Measurements from ENCODE around the gene RAC2.
"Not testable (repeated sequence)": the region's sequence is repeated elsewhere in the genome, so short reads cannot be mapped to it uniquely, and the experiment has no call there.

Gene RAC2

GRCh38 chr22:37233371-37233750 is 10.7 kb downstream of the RAC2 start:
- DNase-seq: not testable (repeated sequence)

- no peak for DNase-seq
Measured at GRCh38 chr22:37232140-37232998, 11.7 kb downstream of the RAC2 start.

GRCh38 chr22:37231406-37232139 is 12.5 kb downstream of the RAC2 start:
- DNase-seq: no peak

- DNase-seq: no peak
Measured at GRCh38 chr22:37230673-37231405, 13.2 kb downstream of the RAC2 start.

- no peak for DNase-seq
Measured at GRCh38 chr22:37229805-37230672, 14.0 kb downstream of the RAC2 start.

- DNase-seq: no peak
Measured at GRCh38 chr22:37229012-37229804, 14.9 kb downstream of the RAC2 start.

- DNase-seq: no peak
Measured at GRCh38 chr22:37228106-37229011, 15.7 kb downstream of the RAC2 start.

GRCh38 chr22:37226514-37226913 is 17.6 kb downstream of the RAC2 start:
- no peak for DNase-seq

GRCh38 chr22:37226087-37226486 is 18.0 kb downstream of the RAC2 start:
- DNase-seq: no peak

- no peak for DNase-seq
Measured at GRCh38 chr22:37225481-37225880, 18.6 kb downstream of the RAC2 start.

GRCh38 chr22:37224757-37225420 is 19.2 kb downstream of the RAC2 start:
- no peak for DNase-seq

- no peak for DNase-seq
Measured at GRCh38 chr22:37223965-37224551, 20.0 kb downstream of the RAC2 start.

- DNase-seq: no peak
Measured at GRCh38 chr22:37222440-37222971, 21.6 kb downstream of the RAC2 start.

GRCh38 chr22:37221424-37222333 is 22.4 kb downstream of the RAC2 start:
- DNase-seq: no peak

- no peak for DNase-seq
Measured at GRCh38 chr22:37220543-37220981, 23.5 kb downstream of the RAC2 start.

- no peak for DNase-seq
Measured at GRCh38 chr22:37219533-37219932, 24.5 kb downstream of the RAC2 start.

GRCh38 chr22:37218771-37219411 is 25.2 kb downstream of the RAC2 start:
- no peak for DNase-seq

GRCh38 chr22:37218399-37218770 is 25.7 kb downstream of the RAC2 start:
- no peak for DNase-seq

Data from NCI-H2029 (cell line).